DOHH2 (cell line): ENCODE results near the gene POMGNT2.
A peak's percentile ranks its signal among the peaks of the same experiment; 100 is the strongest.

Experiments used
- H3F3A ChIP-seq: fragments of 200-600 bp; sonication (generic), shearing (Covaris generic); 2 replicates; pipeline ENCODE4 v1.6.0; 2016; ENCODE audit warnings: antibody characterized with exemption, mild to moderate bottlenecking; ENCODE audit not compliant: control insufficient read depth, insufficient read depth
- H3K27ac ChIP-seq: fragments of 200-600 bp; sonication (generic); 2 replicates; pipeline ENCODE4 v1.5.1; 2014; ENCODE audit warnings: low read depth, mild to moderate bottlenecking, low read length, moderate library complexity
- H3K27me3 ChIP-seq: fragments of 200-600 bp; sonication (generic); 2 replicates; pipeline ENCODE4 v1.6.1; 2014; ENCODE audit warnings: mild to moderate bottlenecking, low read length, mixed read lengths; ENCODE audit not compliant: control insufficient read depth
- H3K36me3 ChIP-seq: fragments of 200-600 bp; sonication (generic); 2 replicates; pipeline ENCODE4 v1.6.1; 2014; ENCODE audit warnings: mild to moderate bottlenecking, low read length, moderate library complexity, mixed read lengths; ENCODE audit not compliant: control insufficient read depth
- H3K4me1 ChIP-seq: fragments of 200-600 bp; sonication (generic); 2 replicates; pipeline ENCODE4 v1.6.1; 2014; ENCODE audit warnings: mild to moderate bottlenecking, low read length, mixed read lengths; ENCODE audit not compliant: control insufficient read depth
- H3K4me2 ChIP-seq: fragments of 200-600 bp; sonication (generic); 2 replicates; pipeline ENCODE4 v1.6.0; 2014; ENCODE audit warnings: mild to moderate bottlenecking, low read length, moderate library complexity
- H3K4me3 ChIP-seq: fragments of 200-600 bp; sonication (generic); 2 replicates; pipeline ENCODE4 v1.5.1; 2014; ENCODE audit warnings: mild to moderate bottlenecking, low read length, mixed read lengths
- H3K79me2 ChIP-seq: fragments of 200-600 bp; sonication (generic); 2 replicates; pipeline ENCODE4 v1.6.1; 2014; ENCODE audit warnings: mild to moderate bottlenecking, low read length, mixed read lengths; ENCODE audit not compliant: control insufficient read depth
- H3K9me2 ChIP-seq: fragments of 200-600 bp; sonication (generic); replicated peaks from 2 replicates; pipeline ENCODE4 v1.6.1; 2014; ENCODE audit warnings: mild to moderate bottlenecking, low read length, mixed read lengths; ENCODE audit not compliant: control insufficient read depth
- H3K9me3 ChIP-seq: fragments of 200-600 bp; sonication (generic); 2 replicates; pipeline ENCODE4 v1.6.1; 2014; ENCODE audit warnings: antibody characterized with exemption, low read length, mixed read lengths; ENCODE audit not compliant: control insufficient read depth, insufficient read depth
- H4K20me1 ChIP-seq: fragments of 200-600 bp; sonication (generic); 2 replicates; pipeline ENCODE4 v1.6.0; 2014; ENCODE audit warnings: low read depth, mild to moderate bottlenecking, antibody characterized with exemption, low read length, moderate library complexity; ENCODE audit not compliant: control insufficient read depth, insufficient read depth
- EZH2phosphoT487 ChIP-seq: fragments of 200-600 bp; sonication (generic); IDR thresholded peaks from 2 replicates; pipeline ENCODE4 v1.6.1; 2017; ENCODE audit warnings: borderline replicate concordance, mild to moderate bottlenecking, antibody characterized with exemption, low read length, moderate library complexity, mixed read lengths
- TF ChIP-seq, protein P1 (sequence below): fragments of 200-600 bp; sonication (generic); IDR thresholded peaks from one replicate; pipeline ENCODE4 v1.5.1; 2014; ENCODE audit warnings: antibody characterized with exemption, mild to moderate bottlenecking, low read depth, low read length; ENCODE audit not compliant: poor library complexity, severe bottlenecking

The POMGNT2 gene

DNA sequence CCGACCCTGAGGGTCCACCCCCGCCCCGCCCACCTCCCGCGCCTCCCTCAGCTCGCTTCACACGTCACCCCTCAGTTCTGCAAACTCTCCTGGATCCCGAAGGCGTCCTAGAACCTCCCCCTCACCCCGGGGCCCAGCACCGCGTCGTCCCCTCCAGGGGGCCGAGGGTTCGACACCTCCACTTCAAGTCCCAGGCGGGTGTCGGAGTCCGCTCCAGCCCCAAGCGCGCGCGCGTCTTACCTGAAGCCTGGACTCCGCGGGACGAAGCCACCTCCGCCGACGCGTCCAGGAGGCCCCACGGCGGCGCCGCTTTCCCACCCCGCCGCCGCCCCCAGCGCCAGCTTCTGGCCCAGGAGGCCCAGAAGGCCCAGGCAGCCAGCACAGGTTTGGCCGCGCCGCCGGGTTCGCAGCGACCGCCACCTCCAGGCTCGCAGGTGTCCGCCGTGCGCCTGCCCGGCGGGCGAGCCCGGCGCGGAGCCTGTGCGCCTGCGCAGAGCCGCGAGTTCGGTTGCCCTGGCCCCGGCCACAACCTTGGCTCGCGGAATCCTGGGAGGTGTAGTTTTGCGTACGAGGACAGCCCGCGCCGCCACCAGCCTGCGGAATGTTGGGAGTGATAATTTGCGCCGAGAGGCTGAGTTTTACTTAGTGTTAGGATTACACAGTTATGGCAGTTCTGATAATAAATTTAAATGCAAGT, at the start of gene POMGNT2:
Gene POMGNT2 (minus strand): TSS at position 484 of the 697 bp plus-strand sequence. CDS start 24,648 bp downstream, outside the sequence.
- 0 out of 2 replicates have a peak within 1 kb of the TSS, but pooled peaks have one; percentile 6 for H3K4me3 ChIP-seq

DNA sequence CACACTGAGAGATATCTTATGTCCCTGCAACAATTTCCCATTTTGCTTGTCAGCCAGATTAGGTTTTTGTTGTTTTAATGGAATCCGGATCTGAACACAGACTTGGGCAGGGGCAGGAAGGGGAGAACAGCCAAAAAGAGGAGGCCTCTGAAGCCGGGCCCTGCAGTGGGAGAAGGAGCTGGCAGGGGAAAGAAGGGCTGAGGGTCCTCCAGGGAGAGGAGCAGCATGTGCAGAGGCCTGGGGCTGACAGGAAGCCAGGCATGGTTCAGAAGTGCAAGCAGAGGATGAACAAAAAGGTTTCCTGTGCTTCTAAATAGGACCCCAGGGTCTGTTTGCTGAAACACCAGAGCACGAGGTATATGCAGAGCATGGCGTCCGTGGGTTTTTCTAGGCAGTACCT, 49.1 kb upstream of the POMGNT2 start:
- Histone ChIP-seq H3F3A (no peaks in the 10 kb centered on the region), H3K9me2 (no peaks in the 10 kb centered on the region), H3K4me2 (no peak overlapping the region), H3K36me3 (no peaks in the 10 kb centered on the region), H3K27ac (no peak overlapping the region), H3K27me3 (peaks cover 8% of the 10 kb centered on the region), H3K79me2 (no peaks in the 10 kb centered on the region), H3K4me3 (no peak overlapping the region), H3K9me3 (no peaks in the 10 kb centered on the region), H3K4me1 (no peaks in the 10 kb centered on the region), H4K20me1 (no peaks in the 10 kb centered on the region)
- TF ChIP-seq EZH2phosphoT487 = no peak
- TF ChIP-seq, protein P1, sequence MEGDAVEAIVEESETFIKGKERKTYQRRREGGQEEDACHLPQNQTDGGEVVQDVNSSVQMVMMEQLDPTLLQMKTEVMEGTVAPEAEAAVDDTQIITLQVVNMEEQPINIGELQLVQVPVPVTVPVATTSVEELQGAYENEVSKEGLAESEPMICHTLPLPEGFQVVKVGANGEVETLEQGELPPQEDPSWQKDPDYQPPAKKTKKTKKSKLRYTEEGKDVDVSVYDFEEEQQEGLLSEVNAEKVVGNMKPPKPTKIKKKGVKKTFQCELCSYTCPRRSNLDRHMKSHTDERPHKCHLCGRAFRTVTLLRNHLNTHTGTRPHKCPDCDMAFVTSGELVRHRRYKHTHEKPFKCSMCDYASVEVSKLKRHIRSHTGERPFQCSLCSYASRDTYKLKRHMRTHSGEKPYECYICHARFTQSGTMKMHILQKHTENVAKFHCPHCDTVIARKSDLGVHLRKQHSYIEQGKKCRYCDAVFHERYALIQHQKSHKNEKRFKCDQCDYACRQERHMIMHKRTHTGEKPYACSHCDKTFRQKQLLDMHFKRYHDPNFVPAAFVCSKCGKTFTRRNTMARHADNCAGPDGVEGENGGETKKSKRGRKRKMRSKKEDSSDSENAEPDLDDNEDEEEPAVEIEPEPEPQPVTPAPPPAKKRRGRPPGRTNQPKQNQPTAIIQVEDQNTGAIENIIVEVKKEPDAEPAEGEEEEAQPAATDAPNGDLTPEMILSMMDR = no peak

More for the DNA sequence above, at the start of gene POMGNT2:
- Histone ChIP-seq H3K4me1 (no peaks in the 10 kb centered on the region), H3K4me2 (peak within 1 kb of the TSS; percentile 24; the same call in 1 of the 2 replicates), H4K20me1 (no peaks in the 10 kb centered on the region), H3F3A (no peaks in the 10 kb centered on the region), H3K79me2 (no peaks in the 10 kb centered on the region), H3K9me2 (no peaks in the 10 kb centered on the region), H3K36me3 (no peaks in the 10 kb centered on the region), H3K27ac (no peak within 1 kb of the TSS), H3K27me3 (0 out of 2 replicates have a peak, but pooled peaks cover 5% of the 10 kb centered on the region), H3K9me3 (no peaks in the 10 kb centered on the region)
- TF ChIP-seq EZH2phosphoT487 = no peak
- TF ChIP-seq, protein P1 = no peak

DNA sequence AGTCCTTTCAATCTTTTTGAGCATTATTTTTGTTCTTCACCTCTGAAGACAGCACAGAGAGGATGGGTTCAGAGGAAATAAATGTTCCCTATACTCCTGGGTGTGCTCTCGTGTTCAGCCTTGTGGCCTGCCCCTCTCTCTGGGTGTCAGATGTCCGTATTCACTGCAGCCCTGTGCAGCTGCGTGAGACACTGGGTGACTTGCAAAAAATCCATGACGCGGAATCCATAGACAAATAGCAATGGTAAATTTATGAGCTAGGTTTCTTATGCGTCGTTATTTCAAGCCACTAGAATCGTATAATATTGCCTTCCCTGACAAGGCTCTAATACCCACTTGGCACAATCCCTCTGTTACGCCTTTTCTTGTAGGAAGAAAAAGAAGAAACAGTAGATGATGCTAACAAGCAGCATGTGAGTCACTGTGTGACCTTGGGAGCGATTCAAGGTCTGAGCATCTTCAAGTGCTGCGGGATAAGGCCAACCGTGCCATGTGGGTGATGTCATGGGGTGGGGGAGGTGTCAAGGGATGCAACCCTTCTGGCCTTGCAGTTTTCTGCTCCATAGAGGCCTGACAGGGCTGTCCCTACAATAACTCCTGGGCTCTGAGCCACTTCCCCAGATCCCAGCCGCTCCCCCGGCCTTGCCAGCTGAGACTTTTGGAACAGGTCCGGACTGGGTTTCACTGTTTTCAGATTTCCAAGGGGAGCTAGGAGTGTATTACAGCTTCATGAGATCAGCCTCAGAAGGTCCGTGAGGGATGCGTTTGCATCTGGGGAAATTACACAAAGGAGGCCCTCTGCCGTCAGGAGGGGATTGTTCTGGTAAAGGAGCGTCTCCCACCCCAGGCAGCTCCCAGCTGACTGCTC, 47.6 kb upstream of the POMGNT2 start:
- H3K27ac ChIP-seq = no peak overlapping the region

More for the DNA sequence above, 47.6 kb upstream of the POMGNT2 start:
- no peaks in the 10 kb centered on the region for H3K36me3 ChIP-seq
- no peaks in the 10 kb centered on the region for H3F3A ChIP-seq
- H3K4me2 ChIP-seq = no peak overlapping the region
- H3K9me2 ChIP-seq = no peaks in the 10 kb centered on the region
- no peaks in the 10 kb centered on the region for H4K20me1 ChIP-seq
- no peak for TF ChIP-seq EZH2phosphoT487
- TF ChIP-seq, protein P1 = no peak
- peaks cover 8% of the 10 kb centered on the region for H3K27me3 ChIP-seq
- no peaks in the 10 kb centered on the region for H3K4me1 ChIP-seq
- no peak overlapping the region for H3K4me3 ChIP-seq
- H3K9me3 ChIP-seq = no peaks in the 10 kb centered on the region
- no peaks in the 10 kb centered on the region for H3K79me2 ChIP-seq
